ENCODE measurements around the gene PRR33. TPM values are rescaled to one million over a fixed set of nuclear protein-coding genes. Genes with fewer than 3 reads are reported as not detected.

Gene PRR33
- total RNA-seq, 1 donor from 2014 or later: not detected

GRCh38 chr11:1929621-1930461 is 38.1 kb upstream of the PRR33 start:
- H3K27ac ChIP-seq: no peak overlapping the region
- H3K4me1 ChIP-seq: peaks cover 44% of the 10 kb centered on the region
- no peak overlapping the region for H3K4me3 ChIP-seq
- intact Hi-C loops (cut with DNase I): no loop called here
- H3K9me3 ChIP-seq: no peaks in the 10 kb centered on the region
- no peaks in the 10 kb centered on the region for H3K36me3 ChIP-seq
- DNase-seq (ENCODE audit: extremely low spot score in 2 of 2): no peak
- TF ChIP-seq POLR2AphosphoS5 (IDR thresholded peaks at IDR 0.05; ENCODE audit: insufficient read depth in 1 of 2, low read depth in 1 of 2): no peak
- TF ChIP-seq POLR2A (IDR thresholded peaks at IDR 0.05): no peak
- no peak for TF ChIP-seq CTCF (IDR thresholded peaks at IDR 0.05)
- no peaks in the 10 kb centered on the region for H3K27me3 ChIP-seq

GRCh38 chr11:1928891-1929541 is 37.3 kb upstream of the PRR33 start:
- intact Hi-C loops (cut with DNase I): no loop called here
- Histone ChIP-seq H3K4me3 (no peak overlapping the region), H3K9me3 (no peaks in the 10 kb centered on the region), H3K27me3 (no peaks in the 10 kb centered on the region), H3K27ac (no peak overlapping the region), H3K36me3 (no peaks in the 10 kb centered on the region), H3K4me1 (peaks cover 52% of the 10 kb centered on the region)
- DNase-seq (ENCODE audit: extremely low spot score in 2 of 2): no peak
- TF ChIP-seq POLR2AphosphoS5 (IDR thresholded peaks at IDR 0.05; ENCODE audit: insufficient read depth in 1 of 2, low read depth in 1 of 2) (no peak), POLR2A (IDR thresholded peaks at IDR 0.05) (no peak), CTCF (IDR thresholded peaks at IDR 0.05) (no peak)

- H3K4me3 ChIP-seq: no peak overlapping the region
- no peaks in the 10 kb centered on the region for H3K36me3 ChIP-seq
- no peaks in the 10 kb centered on the region for H3K27me3 ChIP-seq
- TF ChIP-seq POLR2AphosphoS5 (IDR thresholded peaks at IDR 0.05; ENCODE audit: insufficient read depth in 1 of 2, low read depth in 1 of 2) (no peak), POLR2A (IDR thresholded peaks at IDR 0.05) (no peak), CTCF (IDR thresholded peaks at IDR 0.05) (no peak)
- intact Hi-C loops (cut with DNase I): no loop called here
- H3K9me3 ChIP-seq: no peaks in the 10 kb centered on the region
- H3K27ac ChIP-seq: peak overlapping the region; percentile 68
- DNase-seq (ENCODE audit: extremely low spot score in 2 of 2): no peak
- H3K4me1 ChIP-seq: peaks cover 52% of the 10 kb centered on the region
These were observed 36.8 kb upstream of the PRR33 start for GRCh38 chr11:1928470-1928890.

- intact Hi-C loops (cut with DNase I): no loop called here
- no peak for TF ChIP-seq POLR2A (IDR thresholded peaks at IDR 0.05)
- no peak for TF ChIP-seq POLR2AphosphoS5 (IDR thresholded peaks at IDR 0.05; ENCODE audit: insufficient read depth in 1 of 2, low read depth in 1 of 2)
- no peak for TF ChIP-seq CTCF (IDR thresholded peaks at IDR 0.05)
- H3K9me3 ChIP-seq: no peaks in the 10 kb centered on the region
- no peak for DNase-seq (ENCODE audit: extremely low spot score in 2 of 2)
- peak overlapping the region; percentile 68 for H3K27ac ChIP-seq
- no peaks in the 10 kb centered on the region for H3K36me3 ChIP-seq
- H3K4me3 ChIP-seq: no peak overlapping the region
- H3K27me3 ChIP-seq: no peaks in the 10 kb centered on the region
- H3K4me1 ChIP-seq: peaks cover 52% of the 10 kb centered on the region
These were observed 36.3 kb upstream of the PRR33 start for GRCh38 chr11:1927848-1928469.
